CD1c-positive myeloid dendritic cell (primary cell): ENCODE results near the gene TNNT2.
A peak's percentile ranks its signal among the peaks of the same experiment; 100 is the strongest.

Experiments
- DNase-seq: peaks from one replicate; pipeline ENCODE4 v3.0.0-alpha.2; 2016; ENCODE audit errors: extremely low spot score

TNNT2 gene

GRCh38 chr1:201403359-201403758 is 25.9 kb upstream of the TNNT2 start:
- DNase-seq: no peak

GRCh38 chr1:201401700-201402099 is 24.2 kb upstream of the TNNT2 start:
- no peak for DNase-seq

GRCh38 chr1:201400852-201401230 is 23.4 kb upstream of the TNNT2 start:
- no peak for DNase-seq

GRCh38 chr1:201400212-201400851 is 22.9 kb upstream of the TNNT2 start:
- DNase-seq: no peak

- DNase-seq: no peak
These were observed 22.1 kb upstream of the TNNT2 start for GRCh38 chr1:201399352-201400126.

GRCh38 chr1:201399018-201399351 is 21.5 kb upstream of the TNNT2 start, which contains the start of gene LAD1:
Gene LAD1, minus strand, starts transcription at chr1:201399324. Its CDS starts 18 bp downstream, at chr1:201399306.
- DNase-seq: no peak

GRCh38 chr1:201397675-201398074 is 20.2 kb upstream of the TNNT2 start:
- no peak for DNase-seq

GRCh38 chr1:201396861-201397464 is 19.5 kb upstream of the TNNT2 start:
- DNase-seq: no peak

- no peak for DNase-seq
These were observed 18.5 kb upstream of the TNNT2 start for GRCh38 chr1:201395936-201396335.

GRCh38 chr1:201394591-201394990 is 17.1 kb upstream of the TNNT2 start:
- DNase-seq: no peak

GRCh38 chr1:201393076-201393475 is 15.6 kb upstream of the TNNT2 start:
- DNase-seq: no peak

GRCh38 chr1:201391651-201392511 is 14.4 kb upstream of the TNNT2 start:
- DNase-seq: no peak

- no peak for DNase-seq
These were observed 13.7 kb upstream of the TNNT2 start for GRCh38 chr1:201391225-201391624.

GRCh38 chr1:201389051-201389450 is 11.6 kb upstream of the TNNT2 start:
- DNase-seq: no peak

GRCh38 chr1:201386208-201386607 is 8.7 kb upstream of the TNNT2 start:
- no peak for DNase-seq

GRCh38 chr1:201385299-201385891 is 7.9 kb upstream of the TNNT2 start:
- DNase-seq: peak; percentile 20

GRCh38 chr1:201384406-201384782 is 6.9 kb upstream of the TNNT2 start:
- DNase-seq: no peak

- no peak for DNase-seq
These were observed 6.3 kb upstream of the TNNT2 start for GRCh38 chr1:201383647-201384405.

GRCh38 chr1:201381130-201381529 is 3.6 kb upstream of the TNNT2 start:
- DNase-seq: no peak

GRCh38 chr1:201379733-201380242 is 2.3 kb upstream of the TNNT2 start:
- DNase-seq: no peak

- DNase-seq: no peak
These were observed 1.3 kb upstream of the TNNT2 start for GRCh38 chr1:201378804-201379203.
